ENCODE results near the gene COX17. TPM values are rescaled to one million over a fixed set of nuclear protein-coding genes. Genes with fewer than 3 reads are reported as not detected.
A peak's percentile ranks its signal among the peaks of the same experiment; 100 is the strongest.

Gene COX17
- polyA plus RNA-seq, 3 donors, result 23.0 to 83.6 (median 81.6) TPM

DNA sequence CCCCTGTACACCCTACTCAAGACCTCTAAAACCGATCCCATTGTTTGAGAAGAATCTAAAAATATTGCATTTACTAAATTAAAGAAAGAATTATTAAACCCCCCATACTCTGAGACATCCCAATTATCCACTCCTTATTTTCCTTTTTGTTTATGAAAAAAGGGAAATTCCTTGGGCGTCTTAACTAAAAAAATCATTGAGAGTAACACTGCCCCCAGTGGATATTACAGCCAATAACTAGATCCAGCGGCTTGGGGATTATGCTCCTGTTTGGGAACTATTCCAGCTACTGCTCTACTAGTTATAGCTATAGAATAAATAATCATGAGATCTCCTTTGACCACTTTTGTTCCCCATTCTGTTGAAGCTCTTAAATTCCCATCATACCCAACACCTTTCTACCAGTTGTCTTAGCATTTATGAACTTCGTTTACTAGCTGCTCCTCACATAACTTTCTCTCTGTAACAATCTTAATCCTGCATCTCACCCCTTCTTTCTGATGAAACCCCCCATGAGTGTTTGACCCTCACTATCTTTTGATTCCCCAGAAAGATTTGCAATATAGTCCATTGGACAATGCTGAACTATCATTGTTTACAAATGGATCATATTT is 12.9 kb upstream of the COX17 start:
- 100% methylated on average over 1 of the region's 4 CpGs for WGBS (ENCODE audit: insufficient coverage)
- peaks cover 0 to 6% of the 10 kb centered on the region in 2 donors for H3K9me3 ChIP-seq (replicated peaks in 1 of 2; ENCODE audit: control insufficient read depth in 1 of 2, insufficient read depth in 1 of 2, low read length in 2 of 2)
- H3K9ac ChIP-seq (ENCODE audit: insufficient read depth, low read length, poor library complexity, severe bottlenecking), result no peak overlapping the region
- no peaks in the 10 kb centered on the region for H3K36me3 ChIP-seq (replicated peaks in 1 of 2; ENCODE audit: control insufficient read depth in 1 of 2, insufficient read depth in 2 of 2, low read length in 2 of 2)
- no peak overlapping the region for H3K4me2 ChIP-seq (replicated peaks; ENCODE audit: extremely low read depth, low read length, poor library complexity, severe bottlenecking)
- Mint-ChIP-seq H3K4me3 (no peak overlapping the region), H3K27me3 (ENCODE audit: low read depth in 3 of 3) (peaks cover 0 to 2% (median 0%) of the 10 kb centered on the region in 3 donors), H3K27ac (peak overlapping the region in 1 of 7 donors; percentile 40), H3K4me1 (no peaks in the 10 kb centered on the region), H3K9me3 (peaks cover 0 to 7% (median 3%) of the 10 kb centered on the region in 7 donors), H3K36me3 (no peaks in the 10 kb centered on the region)
- H3K79me2 ChIP-seq (ENCODE audit: insufficient read depth, low read length), result no peaks in the 10 kb centered on the region
- no peak overlapping the region for H2AFZ ChIP-seq (ENCODE audit: insufficient read depth, low read depth, low read length, poor library complexity, severe bottlenecking)
- H3K27me3 ChIP-seq (ENCODE audit: control insufficient read depth in 2 of 2, insufficient read depth in 2 of 2, low read length in 2 of 2), result no peaks in the 10 kb centered on the region
- no peak overlapping the region for H3K4me3 ChIP-seq (replicated peaks in 1 of 3; ENCODE audit: low read depth in 2 of 3, low read length in 3 of 3)
- no peaks in the 10 kb centered on the region for H3K4me1 ChIP-seq (ENCODE audit: control insufficient read depth in 1 of 2, insufficient read depth in 2 of 2, low read length in 2 of 2)
- peak in 2 of 3 donors; percentile 51 to 56 for DNase-seq
- H3K27ac ChIP-seq (ENCODE audit: low read depth in 1 of 2, low read length in 2 of 2), result no peak overlapping the region
- TF ChIP-seq, protein P1, sequence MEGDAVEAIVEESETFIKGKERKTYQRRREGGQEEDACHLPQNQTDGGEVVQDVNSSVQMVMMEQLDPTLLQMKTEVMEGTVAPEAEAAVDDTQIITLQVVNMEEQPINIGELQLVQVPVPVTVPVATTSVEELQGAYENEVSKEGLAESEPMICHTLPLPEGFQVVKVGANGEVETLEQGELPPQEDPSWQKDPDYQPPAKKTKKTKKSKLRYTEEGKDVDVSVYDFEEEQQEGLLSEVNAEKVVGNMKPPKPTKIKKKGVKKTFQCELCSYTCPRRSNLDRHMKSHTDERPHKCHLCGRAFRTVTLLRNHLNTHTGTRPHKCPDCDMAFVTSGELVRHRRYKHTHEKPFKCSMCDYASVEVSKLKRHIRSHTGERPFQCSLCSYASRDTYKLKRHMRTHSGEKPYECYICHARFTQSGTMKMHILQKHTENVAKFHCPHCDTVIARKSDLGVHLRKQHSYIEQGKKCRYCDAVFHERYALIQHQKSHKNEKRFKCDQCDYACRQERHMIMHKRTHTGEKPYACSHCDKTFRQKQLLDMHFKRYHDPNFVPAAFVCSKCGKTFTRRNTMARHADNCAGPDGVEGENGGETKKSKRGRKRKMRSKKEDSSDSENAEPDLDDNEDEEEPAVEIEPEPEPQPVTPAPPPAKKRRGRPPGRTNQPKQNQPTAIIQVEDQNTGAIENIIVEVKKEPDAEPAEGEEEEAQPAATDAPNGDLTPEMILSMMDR (IDR thresholded peaks at IDR 0.05), result peak; percentile 77
- H4K20me1 ChIP-seq (ENCODE audit: insufficient read depth, low read length), result no peaks in the 10 kb centered on the region
- intact Hi-C loops (cut with micrococcal nuclease), result no loop called here

DNA sequence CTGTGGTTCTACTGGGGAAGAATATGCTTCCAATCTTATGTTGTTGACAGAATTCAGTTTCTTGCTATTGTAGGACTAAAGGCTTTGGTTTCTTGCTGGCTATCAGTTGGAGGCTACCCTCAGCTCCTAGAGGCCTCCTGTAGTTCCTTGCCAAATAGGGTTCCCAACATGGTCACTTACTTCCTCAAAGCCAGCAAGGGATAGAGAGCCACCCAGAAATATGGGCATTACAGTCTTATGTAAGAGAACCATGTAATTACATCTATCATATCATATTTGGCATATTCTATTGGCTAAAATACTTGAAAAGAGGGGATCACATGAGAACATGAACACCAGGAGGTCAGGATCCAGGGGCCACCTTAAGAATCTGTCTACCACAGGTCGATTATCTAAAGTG is 6.2 kb upstream of the COX17 start:
- Histone ChIP-seq H3K27me3 (ENCODE audit: control insufficient read depth in 2 of 2, insufficient read depth in 2 of 2, low read length in 2 of 2) (no peaks in the 10 kb centered on the region), H3K4me2 (replicated peaks; ENCODE audit: extremely low read depth, low read length, poor library complexity, severe bottlenecking) (no peak overlapping the region), H4K20me1 (ENCODE audit: insufficient read depth, low read length) (no peaks in the 10 kb centered on the region), H3K36me3 (replicated peaks in 1 of 2; ENCODE audit: control insufficient read depth in 1 of 2, insufficient read depth in 2 of 2, low read length in 2 of 2) (no peaks in the 10 kb centered on the region), H3K27ac (ENCODE audit: low read depth in 1 of 2, low read length in 2 of 2) (no peak overlapping the region), H3K79me2 (ENCODE audit: insufficient read depth, low read length) (no peaks in the 10 kb centered on the region), H3K9ac (ENCODE audit: insufficient read depth, low read length, poor library complexity, severe bottlenecking) (no peak overlapping the region), H3K9me3 (replicated peaks in 1 of 2; ENCODE audit: control insufficient read depth in 1 of 2, insufficient read depth in 1 of 2, low read length in 2 of 2) (peaks cover 0 to 6% of the 10 kb centered on the region in 2 donors), H3K4me3 (replicated peaks in 1 of 3; ENCODE audit: low read depth in 2 of 3, low read length in 3 of 3) (no peak overlapping the region), H2AFZ (ENCODE audit: insufficient read depth, low read depth, low read length, poor library complexity, severe bottlenecking) (no peak overlapping the region), H3K4me1 (ENCODE audit: control insufficient read depth in 1 of 2, insufficient read depth in 2 of 2, low read length in 2 of 2) (no peaks in the 10 kb centered on the region)
- Mint-ChIP-seq H3K27me3 (ENCODE audit: low read depth in 3 of 3) (no peaks in the 10 kb centered on the region), H3K27ac (peak overlapping the region in 1 of 7 donors; percentile 42), H3K4me3 (no peak overlapping the region), H3K36me3 (no peaks in the 10 kb centered on the region), H3K4me1 (no peaks in the 10 kb centered on the region), H3K9me3 (peaks cover 0 to 7% (median 3%) of the 10 kb centered on the region in 7 donors)
- TF ChIP-seq, protein P1 (IDR thresholded peaks at IDR 0.05), result no peak
- peak in 1 of 3 donors; percentile 16 for DNase-seq
- WGBS (ENCODE audit: insufficient coverage), result no CpG with 5 or more reads among the region's 1 CpG
- intact Hi-C loops (cut with micrococcal nuclease), result no loop called here
